Chondrocyte (in vitro differentiated cells): ENCODE data around the gene ARSB. TPM values are rescaled to one million over a fixed set of nuclear protein-coding genes. Genes with fewer than 3 reads are reported as not detected.
"Not testable (repeated sequence)": the region's sequence is repeated elsewhere in the genome, so short reads cannot be mapped to it uniquely, and the experiment has no call there.

Source experiments
- DNase-seq: peaks from one replicate; pipeline ENCODE4 v3.0.0; 2021; ENCODE audit warnings: mixed read lengths, low spot score
- H3K27ac Mint-ChIP-seq: one replicate; pipeline ENCODE4 v1.8.0; 2021; ENCODE audit warnings: mild to moderate bottlenecking, moderate library complexity, mixed read lengths; ENCODE audit not compliant: unreplicated experiment
- H3K27me3 Mint-ChIP-seq: 2 replicates; pipeline ENCODE4 v1.8.0; 2021; ENCODE audit warnings: low read depth, mixed read lengths
- H3K36me3 Mint-ChIP-seq: 2 replicates; pipeline ENCODE4 v1.8.0; 2021; ENCODE audit warnings: low read depth, mixed read lengths
- H3K4me1 Mint-ChIP-seq: 2 replicates; pipeline ENCODE4 v1.8.0; 2021; ENCODE audit warnings: low read depth, mild to moderate bottlenecking, mixed read lengths
- H3K4me3 Mint-ChIP-seq: one replicate; pipeline ENCODE4 v1.8.0; 2021; ENCODE audit warnings: mild to moderate bottlenecking, moderate library complexity, mixed read lengths; ENCODE audit not compliant: unreplicated experiment
- H3K9me3 Mint-ChIP-seq: 2 replicates; pipeline ENCODE4 v1.8.0; 2021; ENCODE audit warnings: low read depth, mixed read lengths
- total RNA-seq: library from RNA; stranded (reverse); gene quantifications from 3 replicates; pipeline ENCODE4 v1.2.1, GENCODE V29; 2021
- TF ChIP-seq, protein P1 (sequence below): fragments of 200-600 bp; sonication (generic); IDR thresholded peaks from 2 replicates; pipeline ENCODE4 v1.5.0; 2021; ENCODE audit warnings: antibody characterized with exemption, mild to moderate bottlenecking, moderate library complexity

Gene ARSB
- total RNA-seq, 1 donor from 2014 or later, result 45.1 TPM

DNA sequence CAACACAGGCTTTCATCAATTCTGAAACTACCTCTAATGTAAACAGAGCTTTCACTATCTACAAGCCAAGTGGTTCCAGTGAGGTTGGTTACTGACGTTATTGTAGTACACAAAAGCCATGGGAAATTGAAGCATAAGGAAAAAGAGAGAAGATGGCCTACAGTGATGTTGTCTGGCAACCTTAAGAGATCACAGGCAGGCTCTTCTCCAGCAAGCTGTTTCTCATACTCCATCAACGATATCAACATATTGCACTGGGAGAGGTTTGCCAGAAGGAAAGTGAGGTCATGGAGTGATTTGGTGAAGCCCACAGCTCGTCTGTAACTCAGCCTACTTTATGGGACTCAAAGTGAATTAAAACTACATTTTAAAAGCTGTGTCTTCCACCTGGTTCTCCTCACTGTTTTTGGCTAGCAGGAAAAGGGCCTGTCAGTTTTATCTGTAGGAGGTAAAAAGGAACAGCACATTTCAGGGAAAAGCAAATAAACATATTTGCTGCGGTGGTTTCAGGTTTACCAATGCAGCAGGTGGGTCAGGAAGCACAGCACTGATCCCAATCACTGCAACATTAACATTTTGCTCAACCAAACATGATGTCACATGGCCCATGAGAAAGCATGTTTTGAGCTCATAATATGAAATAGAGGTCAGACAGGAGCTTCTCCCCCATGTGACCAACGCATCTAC is 72.9 kb downstream of the ARSB start:
- Mint-ChIP-seq H3K9me3 (no peaks in the 10 kb centered on the region), H3K4me3 (no peak overlapping the region), H3K27me3 (no peaks in the 10 kb centered on the region), H3K27ac (no peak overlapping the region), H3K4me1 (peaks cover 29% of the 10 kb centered on the region), H3K36me3 (no peaks in the 10 kb centered on the region)
- DNase-seq, result no peak
- TF ChIP-seq, protein P1, sequence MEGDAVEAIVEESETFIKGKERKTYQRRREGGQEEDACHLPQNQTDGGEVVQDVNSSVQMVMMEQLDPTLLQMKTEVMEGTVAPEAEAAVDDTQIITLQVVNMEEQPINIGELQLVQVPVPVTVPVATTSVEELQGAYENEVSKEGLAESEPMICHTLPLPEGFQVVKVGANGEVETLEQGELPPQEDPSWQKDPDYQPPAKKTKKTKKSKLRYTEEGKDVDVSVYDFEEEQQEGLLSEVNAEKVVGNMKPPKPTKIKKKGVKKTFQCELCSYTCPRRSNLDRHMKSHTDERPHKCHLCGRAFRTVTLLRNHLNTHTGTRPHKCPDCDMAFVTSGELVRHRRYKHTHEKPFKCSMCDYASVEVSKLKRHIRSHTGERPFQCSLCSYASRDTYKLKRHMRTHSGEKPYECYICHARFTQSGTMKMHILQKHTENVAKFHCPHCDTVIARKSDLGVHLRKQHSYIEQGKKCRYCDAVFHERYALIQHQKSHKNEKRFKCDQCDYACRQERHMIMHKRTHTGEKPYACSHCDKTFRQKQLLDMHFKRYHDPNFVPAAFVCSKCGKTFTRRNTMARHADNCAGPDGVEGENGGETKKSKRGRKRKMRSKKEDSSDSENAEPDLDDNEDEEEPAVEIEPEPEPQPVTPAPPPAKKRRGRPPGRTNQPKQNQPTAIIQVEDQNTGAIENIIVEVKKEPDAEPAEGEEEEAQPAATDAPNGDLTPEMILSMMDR, result no peak

DNA sequence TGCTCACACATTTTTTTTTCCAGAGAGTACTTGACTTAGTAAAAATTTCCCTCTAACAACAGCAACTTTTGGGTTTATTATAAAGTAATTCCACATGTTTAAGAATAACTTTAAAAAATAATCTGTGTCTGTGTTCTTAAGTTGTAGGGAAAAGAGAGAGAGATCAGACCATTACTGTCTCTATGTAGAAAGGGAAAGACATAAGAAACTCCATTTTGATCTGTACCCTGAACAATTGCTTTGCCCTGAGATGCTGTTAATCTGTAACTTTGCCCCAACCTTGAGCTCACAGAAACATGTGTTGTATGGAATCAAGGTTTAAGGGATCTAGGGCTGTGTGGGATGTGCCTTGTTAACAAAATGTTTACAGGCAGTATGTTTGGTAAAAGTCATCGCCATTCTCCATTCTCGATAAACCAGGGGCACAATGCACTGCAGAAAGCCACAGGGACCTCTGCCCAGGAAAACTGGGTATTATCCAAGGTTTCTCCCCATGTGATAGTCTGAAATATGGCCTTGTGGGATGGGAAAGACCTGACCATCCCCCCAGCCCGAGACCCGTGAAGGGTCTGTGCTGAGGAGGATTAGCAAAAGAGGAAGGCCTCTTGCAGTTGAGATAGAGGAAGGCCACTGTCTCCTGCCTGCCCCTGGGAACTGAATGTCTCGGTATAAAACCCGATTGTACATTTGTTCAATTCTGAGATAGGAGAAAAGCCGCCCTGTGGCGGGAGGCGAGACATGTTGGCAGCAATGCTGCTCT is 75.7 kb downstream of the ARSB start:
- H3K4me1 Mint-ChIP-seq, result peaks cover 54% of the 10 kb centered on the region
- not testable (repeated sequence) for H3K27ac Mint-ChIP-seq, H3K27me3 Mint-ChIP-seq, DNase-seq, H3K36me3 Mint-ChIP-seq, H3K9me3 Mint-ChIP-seq, H3K4me3 Mint-ChIP-seq

DNA sequence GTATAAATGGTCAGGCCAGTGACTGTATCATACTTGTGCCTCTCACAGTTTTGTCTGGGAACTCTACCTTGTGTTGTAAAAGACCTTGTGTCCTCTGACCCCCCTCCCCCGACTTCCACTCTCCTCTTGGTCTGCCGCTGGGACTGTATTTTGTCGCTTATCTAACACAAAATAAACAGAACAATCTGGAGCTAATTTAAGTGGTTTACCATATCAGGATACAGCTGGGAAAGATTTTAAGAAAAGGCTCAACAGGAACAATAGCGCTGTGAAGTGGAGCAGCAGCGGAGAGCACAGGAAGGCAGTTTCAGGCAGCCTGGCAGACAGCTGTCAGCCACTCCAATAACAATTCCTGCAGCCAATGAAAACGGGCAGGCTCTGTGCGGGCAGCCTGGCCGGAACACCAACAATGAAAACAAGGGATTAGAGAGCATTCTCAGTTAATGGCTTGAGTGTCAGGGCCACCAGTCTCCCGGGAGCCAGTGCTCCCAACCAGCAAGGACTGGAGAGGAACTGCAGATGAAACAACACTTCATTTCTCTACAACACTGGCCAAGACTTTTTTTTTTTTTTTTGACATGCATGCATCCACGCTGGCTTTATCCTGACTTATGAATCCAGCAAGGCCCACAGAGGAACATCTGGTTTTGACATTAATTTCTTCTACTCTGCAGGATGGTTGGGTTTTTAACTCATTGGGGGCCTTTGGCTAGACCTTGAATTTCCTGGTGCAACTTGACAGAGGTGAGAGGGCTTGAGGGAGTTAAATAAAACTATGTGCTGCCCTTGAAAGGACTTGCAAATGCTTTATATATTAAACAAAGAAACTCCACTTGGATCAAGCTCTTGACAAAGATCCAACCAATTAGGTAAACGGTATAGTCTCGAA is 76.7 kb downstream of the ARSB start:
- H3K4me3 Mint-ChIP-seq, result peak overlapping the region; percentile 79
- no peaks in the 10 kb centered on the region for H3K9me3 Mint-ChIP-seq
- H3K27ac Mint-ChIP-seq, result peak overlapping the region; percentile 98
- no peaks in the 10 kb centered on the region for H3K36me3 Mint-ChIP-seq
- peaks cover 60% of the 10 kb centered on the region for H3K4me1 Mint-ChIP-seq
- TF ChIP-seq, protein P1, result peak; percentile 18
- DNase-seq, result no peak
- H3K27me3 Mint-ChIP-seq, result no peaks in the 10 kb centered on the region

DNA sequence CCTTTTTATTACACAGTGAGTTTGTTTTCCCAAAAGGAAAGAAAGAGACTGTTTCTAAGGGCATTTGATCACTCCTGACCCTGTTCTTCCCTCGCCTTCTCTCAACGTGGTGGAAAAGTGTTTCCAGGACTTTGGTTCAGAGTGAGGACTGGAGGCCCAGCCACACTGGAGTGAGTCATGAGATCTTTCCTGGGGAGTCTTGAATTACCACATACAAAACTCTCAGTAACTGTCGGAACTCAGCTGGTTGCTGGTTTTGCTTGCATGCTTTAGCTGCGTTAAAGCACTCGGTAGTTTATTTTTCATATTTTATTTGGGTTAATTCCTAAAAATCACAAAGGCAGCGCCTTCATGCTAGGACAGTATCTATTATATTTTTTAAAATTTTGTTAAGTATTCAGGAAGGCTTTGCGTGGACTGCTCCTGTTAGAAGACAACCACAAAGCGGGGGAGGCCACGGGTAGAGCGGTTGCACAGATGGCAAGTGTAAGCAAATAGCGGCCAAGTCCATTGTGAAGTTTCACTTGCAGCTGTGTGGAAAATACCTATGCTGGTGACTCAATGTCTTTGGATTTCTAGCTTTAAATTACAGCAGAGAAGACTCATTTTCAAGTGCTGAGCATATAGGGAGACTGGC is 77.7 kb downstream of the ARSB start:
- DNase-seq, result no peak
- Mint-ChIP-seq H3K36me3 (no peaks in the 10 kb centered on the region), H3K27me3 (no peaks in the 10 kb centered on the region), H3K27ac (peak overlapping the region; percentile 98), H3K9me3 (no peaks in the 10 kb centered on the region), H3K4me1 (peaks cover 71% of the 10 kb centered on the region), H3K4me3 (peak overlapping the region; percentile 79)
- TF ChIP-seq, protein P1, result no peak

DNA sequence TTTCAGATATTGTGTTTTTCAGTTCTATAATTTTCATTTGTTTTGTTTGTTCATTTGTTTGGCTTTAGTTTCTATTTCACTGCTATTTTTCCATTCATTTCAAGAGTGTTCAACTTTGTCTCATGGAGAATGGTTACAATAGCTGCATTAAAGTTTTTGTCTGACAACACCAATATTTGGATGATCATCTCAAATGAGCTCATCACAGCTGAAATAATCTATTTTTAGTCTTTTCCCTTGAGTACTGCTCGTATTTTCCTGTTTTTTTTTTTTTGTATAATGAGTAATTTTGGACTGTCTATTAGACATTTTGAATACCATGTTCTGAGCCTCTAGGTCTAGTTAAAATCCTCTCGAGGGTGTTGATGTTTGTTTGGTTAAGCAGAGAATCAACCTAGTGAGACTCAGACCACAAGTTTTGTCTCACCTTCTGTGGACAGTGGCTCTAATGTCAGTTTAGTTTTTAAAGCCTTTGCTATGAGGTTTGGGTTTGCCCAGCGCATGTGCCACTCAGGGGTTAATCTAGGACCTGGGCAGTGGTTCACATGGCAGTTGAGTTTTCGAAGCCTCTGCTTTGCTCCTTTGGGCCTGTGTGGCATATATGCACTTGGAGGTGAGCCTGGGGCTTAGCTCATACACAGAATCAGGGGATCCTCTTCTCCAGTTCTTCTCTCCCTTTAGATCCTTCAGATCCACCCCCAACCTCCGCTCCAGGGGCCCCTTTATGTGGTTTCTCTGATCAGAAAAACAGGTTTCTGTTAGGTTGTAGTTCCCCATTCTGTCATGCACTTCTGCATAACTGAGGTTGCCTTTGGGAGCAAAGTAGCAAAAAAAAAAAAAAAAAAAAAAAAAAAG is 79.8 kb downstream of the ARSB start:
- DNase-seq, result no peak
- Mint-ChIP-seq H3K4me1 (peaks cover 71% of the 10 kb centered on the region), H3K27ac (peak overlapping the region; percentile 72), H3K36me3 (no peaks in the 10 kb centered on the region), H3K4me3 (no peak overlapping the region), H3K27me3 (no peaks in the 10 kb centered on the region), H3K9me3 (no peaks in the 10 kb centered on the region)
- TF ChIP-seq, protein P1, result no peak
